Measurements from ENCODE around the gene IQGAP2. TPM values are rescaled to one million over a fixed set of nuclear protein-coding genes. Genes with fewer than 3 reads are reported as not detected.

The IQGAP2 gene
- total RNA-seq, 1 donor from 2014 or later, result 7.8 TPM

GRCh38 chr5:76468635-76469425 is 65.7 kb downstream of the IQGAP2 start:
- DNase-seq (no peak), ATAC-seq (no peak)
- intact Hi-C loops (cut with micrococcal nuclease), result no loop called here

DNA sequence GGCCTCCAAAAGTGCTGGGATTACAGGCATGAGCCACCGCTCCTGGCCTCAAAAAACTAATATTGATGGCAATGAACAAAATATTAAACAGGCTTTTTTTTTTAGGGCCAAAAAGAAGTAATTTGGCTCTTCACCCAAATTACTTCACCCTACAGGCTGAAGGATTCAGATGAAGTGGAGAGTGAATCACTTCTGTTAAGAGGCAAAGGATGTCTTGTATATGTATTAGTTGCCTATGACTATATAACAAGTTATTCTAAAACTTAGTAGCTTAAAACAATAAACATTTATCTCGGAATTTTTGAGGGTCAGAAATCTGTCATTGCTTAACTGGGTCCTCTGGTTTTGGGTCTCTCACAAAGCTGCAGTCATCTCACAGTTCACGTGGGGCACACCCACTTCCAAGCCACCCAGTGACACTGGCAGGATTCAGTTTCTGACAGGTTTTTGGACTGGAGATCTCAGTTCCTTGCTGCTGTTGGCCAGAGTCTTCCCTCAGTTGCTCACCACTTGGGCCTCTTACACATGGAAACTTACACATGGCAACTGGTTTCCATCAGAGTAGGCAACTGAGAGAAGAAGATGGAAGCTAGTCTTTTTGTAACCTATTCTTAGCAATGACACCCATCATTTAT is 66.7 kb downstream of the IQGAP2 start:
- ATAC-seq, result no peak
- no peak for DNase-seq
- intact Hi-C loops (cut with micrococcal nuclease), result no loop called here

- intact Hi-C loops (cut with micrococcal nuclease), result no loop called here
- DNase-seq (no peak), ATAC-seq (no peak)
These were observed 67.9 kb downstream of the IQGAP2 start for GRCh38 chr5:76470976-76471375.

DNA sequence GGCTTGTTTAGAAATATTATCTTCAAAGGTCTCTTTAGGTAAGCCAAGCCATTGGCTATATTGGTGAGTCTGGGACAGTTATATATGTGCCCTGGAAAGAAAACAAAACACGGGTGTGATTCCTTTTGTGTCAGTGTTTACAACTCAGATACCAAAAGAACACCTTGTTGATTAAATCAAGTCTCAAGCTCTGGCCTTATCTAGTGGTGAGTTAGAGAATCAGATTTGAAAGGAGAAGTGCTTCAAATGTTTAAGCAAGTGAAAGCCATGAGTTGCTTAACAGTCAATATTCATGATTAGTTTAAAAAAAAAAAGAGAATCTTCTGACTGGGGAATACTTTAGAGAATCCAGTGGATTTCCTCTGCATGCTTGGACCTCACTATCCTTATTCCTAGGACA is 68.3 kb downstream of the IQGAP2 start:
- DNase-seq (no peak), ATAC-seq (no peak)
- intact Hi-C loops (cut with micrococcal nuclease), result no loop called here

DNA sequence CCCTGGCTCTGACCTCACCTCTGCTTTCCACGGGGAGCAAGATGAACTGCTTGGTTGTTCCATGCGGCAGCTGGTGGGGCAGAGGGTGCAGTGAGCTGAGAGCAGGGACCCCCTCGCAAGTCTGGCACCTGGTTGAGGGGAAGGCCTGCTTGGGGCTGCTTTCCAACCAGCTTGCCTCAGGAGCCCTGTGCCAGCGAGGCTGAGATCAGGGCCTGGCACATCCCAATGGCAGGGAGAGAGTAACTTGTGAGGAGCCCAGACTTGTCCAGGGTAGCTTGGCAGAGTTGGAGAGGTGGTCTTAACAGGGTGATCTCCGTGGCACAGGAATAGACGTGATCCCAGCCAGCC is 68.9 kb downstream of the IQGAP2 start:
- intact Hi-C loops (cut with micrococcal nuclease), result no loop called here
- no peak for DNase-seq

GRCh38 chr5:76472335-76473008 is 69.4 kb downstream of the IQGAP2 start:
- ATAC-seq, result no peak
- DNase-seq, result no peak
- intact Hi-C loops (cut with micrococcal nuclease), result no loop called here

More for the DNA sequence above, 68.9 kb downstream of the IQGAP2 start:
- no peak for ATAC-seq

- intact Hi-C loops (cut with micrococcal nuclease), result no loop called here
- ATAC-seq (no peak), DNase-seq (no peak)
These were observed 69.9 kb downstream of the IQGAP2 start for GRCh38 chr5:76473009-76473336.

- intact Hi-C loops (cut with micrococcal nuclease), result no loop called here
- ATAC-seq (no peak), DNase-seq (no peak)
These were observed 70.6 kb downstream of the IQGAP2 start for GRCh38 chr5:76473661-76474060.

GRCh38 chr5:76474377-76474776 is 71.3 kb downstream of the IQGAP2 start:
- intact Hi-C loops (cut with micrococcal nuclease), result no loop called here
- no peak for DNase-seq
- no peak for ATAC-seq

DNA sequence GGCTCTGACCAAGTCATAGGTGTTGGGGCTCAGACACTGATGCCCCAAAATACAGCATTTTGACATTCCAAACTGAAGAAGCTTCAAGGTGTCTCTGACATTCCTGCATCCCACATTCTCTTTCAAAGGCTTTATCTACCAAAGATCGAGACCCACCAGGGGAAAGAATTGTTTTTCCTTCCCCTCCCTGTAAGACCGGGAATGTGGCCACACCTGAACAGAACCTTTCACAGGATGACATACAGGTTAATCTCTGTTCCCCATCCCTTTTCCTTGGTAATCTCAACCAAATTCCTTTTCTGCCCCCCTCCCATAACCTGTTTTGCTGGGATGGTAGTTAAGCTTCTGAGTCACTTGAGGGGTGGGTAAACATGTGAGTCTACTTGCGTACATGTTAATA is 72.3 kb downstream of the IQGAP2 start:
- no peak for DNase-seq
- no peak for ATAC-seq
- intact Hi-C loops (cut with micrococcal nuclease), result no loop called here

DNA sequence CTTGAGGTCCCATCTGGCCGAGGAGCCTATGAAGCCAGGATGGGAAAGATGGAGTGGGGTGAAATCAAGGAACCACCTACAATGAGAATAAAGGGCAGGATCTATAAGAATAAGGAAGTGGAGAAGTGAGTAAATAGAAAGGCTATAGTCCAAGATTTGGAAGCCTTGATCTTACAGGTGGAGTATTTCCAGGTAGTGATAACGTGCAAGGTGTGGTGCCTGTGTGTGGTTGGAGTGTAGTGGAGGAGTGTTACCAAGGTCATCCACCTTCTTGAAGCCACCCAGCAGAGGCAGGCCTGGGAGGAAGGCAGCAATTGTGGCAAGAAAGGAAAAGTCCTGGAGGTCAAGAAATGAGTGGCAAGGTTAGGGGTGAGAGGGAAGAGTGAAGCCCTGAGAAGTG is 72.9 kb downstream of the IQGAP2 start:
- intact Hi-C loops (cut with micrococcal nuclease), result no loop called here
- no peak for DNase-seq
- ATAC-seq, result no peak

- DNase-seq, result no peak
- ATAC-seq, result no peak
- intact Hi-C loops (cut with micrococcal nuclease), result no loop called here
These were observed 73.5 kb downstream of the IQGAP2 start for GRCh38 chr5:76476474-76477038.

- no peak for DNase-seq
- no peak for ATAC-seq
- intact Hi-C loops (cut with micrococcal nuclease), result no loop called here
These were observed 74.0 kb downstream of the IQGAP2 start for GRCh38 chr5:76477061-76477460.

GRCh38 chr5:76477571-76477970 is 74.5 kb downstream of the IQGAP2 start:
- ATAC-seq, result no peak
- intact Hi-C loops (cut with micrococcal nuclease), result no loop called here
- no peak for DNase-seq

GRCh38 chr5:76479281-76479680 is 76.2 kb downstream of the IQGAP2 start:
- ATAC-seq, result no peak
- no peak for DNase-seq
- intact Hi-C loops (cut with micrococcal nuclease), result no loop called here

DNA sequence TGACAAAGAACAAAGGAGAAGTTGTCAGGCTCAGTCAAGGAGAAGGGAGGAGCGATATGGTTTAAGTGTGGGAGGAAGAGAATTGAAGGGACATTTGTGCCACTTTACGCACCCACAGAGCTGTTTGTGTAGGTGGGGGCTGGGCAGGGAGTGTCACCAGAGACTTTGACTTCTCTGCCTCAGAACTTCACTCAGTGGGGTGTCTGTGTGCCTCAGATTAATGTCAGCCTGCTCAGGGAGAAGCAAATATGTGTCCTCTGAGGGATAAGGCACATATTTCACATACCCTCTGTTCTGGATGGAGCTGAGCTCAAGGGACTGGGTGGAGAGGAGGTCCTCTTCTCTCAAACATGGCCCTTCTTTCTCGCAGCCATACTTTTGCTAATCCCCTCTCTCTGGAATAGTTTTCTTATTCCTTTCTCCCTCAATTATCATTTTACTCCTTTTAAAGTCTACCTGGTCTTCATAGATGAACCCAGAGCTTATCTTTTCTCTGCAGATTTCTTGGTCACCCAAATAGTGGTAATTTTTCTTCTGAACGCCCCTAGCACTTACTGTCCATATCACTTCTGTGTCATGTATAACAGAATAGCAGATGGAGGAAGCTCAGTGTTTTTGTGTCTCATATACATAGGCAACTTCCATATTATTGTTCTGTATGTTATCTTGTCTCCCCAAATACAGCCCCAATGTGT is 77.0 kb downstream of the IQGAP2 start:
- DNase-seq, result no peak
- ATAC-seq, result no peak
- intact Hi-C loops (cut with micrococcal nuclease), result no loop called here

GRCh38 chr5:76482984-76483383 is 79.9 kb downstream of the IQGAP2 start:
- DNase-seq (no peak), ATAC-seq (no peak)
- intact Hi-C loops (cut with micrococcal nuclease), result no loop called here

GRCh38 chr5:76483433-76483832 is 80.3 kb downstream of the IQGAP2 start:
- ATAC-seq (no peak), DNase-seq (no peak)
- intact Hi-C loops (cut with micrococcal nuclease), result no loop called here

- DNase-seq, result no peak
- intact Hi-C loops (cut with micrococcal nuclease), result no loop called here
These were observed 80.8 kb downstream of the IQGAP2 start for GRCh38 chr5:76483881-76484280.

GRCh38 chr5:76485511-76485910 is 82.4 kb downstream of the IQGAP2 start:
- intact Hi-C loops (cut with micrococcal nuclease), result no loop called here
- no peak for DNase-seq
- no peak for ATAC-seq

More at GRCh38 chr5:76483881-76484280, 80.8 kb downstream of the IQGAP2 start:
- no peak for ATAC-seq

Measured in left ventricle myocardium superior (tissue), 1 donor.